GM18858 (cell line): ENCODE measurements around the gene TMIGD2.
"Not testable (repeated sequence)": the region's sequence is repeated elsewhere in the genome, so short reads cannot be mapped to it uniquely, and the experiment has no call there.

Experiments used
- ATAC-seq: cut with Tn5 transposase; IDR thresholded peaks from one replicate; pipeline ENCODE4 v1.9.1; 2021; ENCODE audit not compliant: unreplicated experiment

TMIGD2 gene

GRCh38 chr19:4302243-4302640, at the start of gene TMIGD2:
Gene TMIGD2 (minus strand): TSS chr19:4302389. CDS start chr19:4302385, 4 bp downstream.
- ATAC-seq: no peak

GRCh38 chr19:4350726-4351125, 48.5 kb upstream of the TMIGD2 start:
- no peak for ATAC-seq

- ATAC-seq: no peak
These were observed 47.9 kb upstream of the TMIGD2 start for GRCh38 chr19:4350111-4350510.

GRCh38 chr19:4349225-4349624, 47.0 kb upstream of the TMIGD2 start:
- ATAC-seq: not testable (repeated sequence)

- no peak for ATAC-seq
These were observed 45.3 kb upstream of the TMIGD2 start for GRCh38 chr19:4347521-4347920.

GRCh38 chr19:4346020-4346383, 43.8 kb upstream of the TMIGD2 start:
- no peak for ATAC-seq

GRCh38 chr19:4345342-4346019, 43.3 kb upstream of the TMIGD2 start:
- ATAC-seq: no peak

GRCh38 chr19:4343370-4344307, 41.5 kb upstream of the TMIGD2 start, which contains the start of gene MPND:
Gene MPND (plus strand): TSS chr19:4343562. CDS start chr19:4343594, 32 bp downstream.
- ATAC-seq: peak; percentile 31

GRCh38 chr19:4342615-4343369, 40.6 kb upstream of the TMIGD2 start:
- ATAC-seq: peak; percentile 80

- ATAC-seq: no peak
These were observed 40.1 kb upstream of the TMIGD2 start for GRCh38 chr19:4342314-4342614.

- no peak for ATAC-seq
These were observed 36.5 kb upstream of the TMIGD2 start, which contains the start of gene STAP2 for GRCh38 chr19:4338441-4339355. Gene STAP2 (minus strand): TSS chr19:4338827. CDS start chr19:4338753, 74 bp downstream.

- no peak for ATAC-seq
These were observed 35.8 kb upstream of the TMIGD2 start for GRCh38 chr19:4337906-4338440.

- ATAC-seq: no peak
These were observed 32.9 kb upstream of the TMIGD2 start for GRCh38 chr19:4334929-4335570.

- no peak for ATAC-seq
These were observed 27.7 kb upstream of the TMIGD2 start for GRCh38 chr19:4329858-4330257.

GRCh38 chr19:4328991-4329681, 26.9 kb upstream of the TMIGD2 start:
- not testable (repeated sequence) for ATAC-seq

GRCh38 chr19:4328243-4328990, 26.2 kb upstream of the TMIGD2 start:
- ATAC-seq: peak; percentile 46

GRCh38 chr19:4327877-4328242, 25.7 kb upstream of the TMIGD2 start:
- ATAC-seq: peak; percentile 4

- no peak for ATAC-seq
These were observed 25.2 kb upstream of the TMIGD2 start for GRCh38 chr19:4327252-4327876.
